Karpas-422 (cell line): ENCODE results near the gene DENND2A. TPM values are rescaled to one million over a fixed set of nuclear protein-coding genes. Genes with fewer than 3 reads are reported as not detected.

ENCODE experiments used
- DNase-seq: peaks from one replicate; pipeline ENCODE4 v3.0.0-alpha.2; 2015
- H2AFZ ChIP-seq: fragments of 200-600 bp; sonication (generic); 2 replicates; pipeline ENCODE4 v1.6.1; 2014; ENCODE audit warnings: antibody characterized with exemption, low read length, mixed read lengths
- H3K27ac ChIP-seq: fragments of 200-600 bp; sonication (generic); 2 replicates; pipeline ENCODE4 v1.5.1; 2014; ENCODE audit warnings: mild to moderate bottlenecking, low read length, moderate library complexity
- H3K27me3 ChIP-seq: fragments of 200-600 bp; sonication (generic); 2 replicates; pipeline ENCODE4 v1.6.1; 2014; ENCODE audit warnings: low read length, mixed read lengths
- H3K36me3 ChIP-seq: fragments of 200-600 bp; sonication (generic); 2 replicates; pipeline ENCODE4 v1.6.1; 2014; ENCODE audit warnings: low read length, mixed read lengths; ENCODE audit not compliant: insufficient read depth
- H3K4me1 ChIP-seq: fragments of 200-600 bp; sonication (generic); 2 replicates; pipeline ENCODE4 v1.6.1; 2014; ENCODE audit warnings: mild to moderate bottlenecking, low read length, mixed read lengths
- H3K4me2 ChIP-seq: fragments of 200-600 bp; sonication (generic); 2 replicates; pipeline ENCODE4 v1.6.1; 2014; ENCODE audit warnings: low read length, low read depth, mild to moderate bottlenecking; ENCODE audit not compliant: poor library complexity, severe bottlenecking
- H3K4me3 ChIP-seq: fragments of 200-600 bp; sonication (generic); 2 replicates; pipeline ENCODE4 v1.5.1; 2014; ENCODE audit warnings: mild to moderate bottlenecking, antibody characterized with exemption, low read length, mixed read lengths
- H3K79me2 ChIP-seq: fragments of 200-600 bp; sonication (generic); 2 replicates; pipeline ENCODE4 v1.6.1; 2014; ENCODE audit warnings: mild to moderate bottlenecking, low read length, mixed read lengths
- H3K9ac ChIP-seq: fragments of 200-600 bp; sonication (generic); 2 replicates; pipeline ENCODE4 v1.6.0; 2014; ENCODE audit warnings: low read length
- H3K9me2 ChIP-seq: fragments of 200-600 bp; sonication (generic), shearing (Covaris generic); replicated peaks from 2 replicates; pipeline ENCODE4 v1.6.0; 2014; ENCODE audit warnings: mild to moderate bottlenecking, low read length, moderate library complexity; ENCODE audit not compliant: insufficient read depth
- H3K9me3 ChIP-seq: fragments of 300-700, 200-600 bp; sonication (generic); 2 replicates; pipeline ENCODE4 v1.6.1; 2014; ENCODE audit warnings: low read length, mixed read lengths
- H4K20me1 ChIP-seq: fragments of 200-600 bp; sonication (generic); 2 replicates; pipeline ENCODE4 v1.6.1; 2014; ENCODE audit warnings: mild to moderate bottlenecking, antibody characterized with exemption, low read length, low read depth; ENCODE audit not compliant: insufficient read depth
- total RNA-seq: library from RNA; depleted of rRNA; stranded (reverse); fragments of >200 nt; shearing (Covaris generic); gene quantifications from 2 replicates; pipeline ENCODE4 v1.2.3, GENCODE V29; 2014; ENCODE audit warnings: low replicate concordance

The DENND2A gene
- total RNA-seq, 1 experiment from 2014 or later: not detected

GRCh38 chr7:140616328-140616727 is 24.3 kb downstream of the DENND2A start:
- no peaks in the 10 kb centered on the region for H3K9me2 ChIP-seq
- DNase-seq: no peak
- H3K9ac ChIP-seq: no peak overlapping the region
- H3K79me2 ChIP-seq: no peaks in the 10 kb centered on the region
- H4K20me1 ChIP-seq: no peaks in the 10 kb centered on the region
- no peaks in the 10 kb centered on the region for H3K36me3 ChIP-seq
- H3K4me1 ChIP-seq: no peaks in the 10 kb centered on the region; the same call in 1 of the 2 replicates
- H2AFZ ChIP-seq: no peak overlapping the region
- no peaks in the 10 kb centered on the region for H3K9me3 ChIP-seq
- no peak overlapping the region for H3K4me2 ChIP-seq
- H3K27me3 ChIP-seq: no peaks in the 10 kb centered on the region
- no peak overlapping the region for H3K4me3 ChIP-seq
- H3K27ac ChIP-seq: no peak overlapping the region

GRCh38 chr7:140611641-140612040 is 29.0 kb downstream of the DENND2A start:
- no peaks in the 10 kb centered on the region for H3K4me1 ChIP-seq
- DNase-seq: no peak
- H2AFZ ChIP-seq: no peak overlapping the region
- H3K9me2 ChIP-seq: no peaks in the 10 kb centered on the region
- no peak overlapping the region for H3K4me2 ChIP-seq
- H3K9me3 ChIP-seq: no peaks in the 10 kb centered on the region
- no peaks in the 10 kb centered on the region for H3K36me3 ChIP-seq
- H3K4me3 ChIP-seq: no peak overlapping the region
- no peaks in the 10 kb centered on the region for H4K20me1 ChIP-seq
- no peaks in the 10 kb centered on the region for H3K27me3 ChIP-seq
- no peak overlapping the region for H3K27ac ChIP-seq
- H3K9ac ChIP-seq: no peak overlapping the region
- no peaks in the 10 kb centered on the region for H3K79me2 ChIP-seq

GRCh38 chr7:140610204-140611165 is 30.1 kb downstream of the DENND2A start:
- Histone ChIP-seq H3K9me3 (no peaks in the 10 kb centered on the region), H3K79me2 (no peaks in the 10 kb centered on the region), H3K36me3 (no peaks in the 10 kb centered on the region), H3K9ac (no peak overlapping the region), H3K4me3 (no peak overlapping the region), H3K27me3 (no peaks in the 10 kb centered on the region), H3K4me2 (no peak overlapping the region), H3K9me2 (no peaks in the 10 kb centered on the region), H3K4me1 (no peaks in the 10 kb centered on the region), H2AFZ (no peak overlapping the region), H4K20me1 (no peaks in the 10 kb centered on the region), H3K27ac (no peak overlapping the region)
- DNase-seq: no peak

- no peaks in the 10 kb centered on the region for H3K27me3 ChIP-seq
- no peaks in the 10 kb centered on the region for H3K79me2 ChIP-seq
- no peak overlapping the region for H3K27ac ChIP-seq
- H3K4me1 ChIP-seq: no peaks in the 10 kb centered on the region
- no peaks in the 10 kb centered on the region for H3K9me2 ChIP-seq
- H3K36me3 ChIP-seq: no peaks in the 10 kb centered on the region
- H3K4me3 ChIP-seq: no peak overlapping the region
- H2AFZ ChIP-seq: no peak overlapping the region
- H3K4me2 ChIP-seq: no peak overlapping the region
- no peak for DNase-seq
- no peak overlapping the region for H3K9ac ChIP-seq
- H4K20me1 ChIP-seq: no peaks in the 10 kb centered on the region
- H3K9me3 ChIP-seq: no peaks in the 10 kb centered on the region
Measured at GRCh38 chr7:140609646-140610045, 31.0 kb downstream of the DENND2A start.

GRCh38 chr7:140607441-140607989 is 33.1 kb downstream of the DENND2A start:
- H3K4me1 ChIP-seq: no peaks in the 10 kb centered on the region
- H3K9me3 ChIP-seq: no peaks in the 10 kb centered on the region
- no peak overlapping the region for H2AFZ ChIP-seq
- H3K79me2 ChIP-seq: no peaks in the 10 kb centered on the region
- no peaks in the 10 kb centered on the region for H3K27me3 ChIP-seq
- no peaks in the 10 kb centered on the region for H4K20me1 ChIP-seq
- no peak overlapping the region for H3K4me3 ChIP-seq
- no peak overlapping the region for H3K4me2 ChIP-seq
- DNase-seq: no peak
- H3K9me2 ChIP-seq: no peaks in the 10 kb centered on the region
- no peak overlapping the region for H3K27ac ChIP-seq
- no peaks in the 10 kb centered on the region for H3K36me3 ChIP-seq
- H3K9ac ChIP-seq: no peak overlapping the region

- Histone ChIP-seq H4K20me1 (no peaks in the 10 kb centered on the region), H3K4me1 (no peaks in the 10 kb centered on the region), H3K9ac (no peak overlapping the region), H3K27me3 (no peaks in the 10 kb centered on the region), H2AFZ (no peak overlapping the region), H3K9me3 (no peaks in the 10 kb centered on the region), H3K36me3 (no peaks in the 10 kb centered on the region), H3K79me2 (no peaks in the 10 kb centered on the region), H3K27ac (no peak overlapping the region), H3K4me3 (no peak overlapping the region), H3K9me2 (no peaks in the 10 kb centered on the region), H3K4me2 (no peak overlapping the region)
- DNase-seq: no peak
Measured at GRCh38 chr7:140605337-140605736, 35.3 kb downstream of the DENND2A start.

GRCh38 chr7:140604760-140605159 is 35.9 kb downstream of the DENND2A start:
- H3K9me2 ChIP-seq: no peaks in the 10 kb centered on the region
- no peaks in the 10 kb centered on the region for H3K9me3 ChIP-seq
- no peak overlapping the region for H3K4me2 ChIP-seq
- no peaks in the 10 kb centered on the region for H3K4me1 ChIP-seq
- H2AFZ ChIP-seq: no peak overlapping the region
- H3K27ac ChIP-seq: no peak overlapping the region
- no peak for DNase-seq
- no peaks in the 10 kb centered on the region for H3K36me3 ChIP-seq
- H3K4me3 ChIP-seq: no peak overlapping the region
- H4K20me1 ChIP-seq: no peaks in the 10 kb centered on the region
- H3K79me2 ChIP-seq: no peaks in the 10 kb centered on the region
- H3K27me3 ChIP-seq: no peaks in the 10 kb centered on the region
- H3K9ac ChIP-seq: no peak overlapping the region

- H3K4me1 ChIP-seq: no peaks in the 10 kb centered on the region
- no peak overlapping the region for H3K4me2 ChIP-seq
- H3K9ac ChIP-seq: no peak overlapping the region
- no peak overlapping the region for H3K4me3 ChIP-seq
- no peak overlapping the region for H3K27ac ChIP-seq
- no peak for DNase-seq
- H3K36me3 ChIP-seq: no peaks in the 10 kb centered on the region
- H3K9me2 ChIP-seq: no peaks in the 10 kb centered on the region
- no peak overlapping the region for H2AFZ ChIP-seq
- H3K27me3 ChIP-seq: no peaks in the 10 kb centered on the region
- H3K79me2 ChIP-seq: no peaks in the 10 kb centered on the region
- H3K9me3 ChIP-seq: no peaks in the 10 kb centered on the region
- no peaks in the 10 kb centered on the region for H4K20me1 ChIP-seq
Measured at GRCh38 chr7:140604076-140604475, 36.5 kb downstream of the DENND2A start.
